Gastroesophageal sphincter (tissue), 4 donors: Measurements from ENCODE around the gene CADPS2. TPM values are rescaled to one million over a fixed set of nuclear protein-coding genes. Genes with fewer than 3 reads are reported as not detected.

Experiments used
- ATAC-seq: fragments of 150-250 bp; one replicate; pipeline ENCODE4 v1.9.1; 2016; ENCODE audit warnings: mild to moderate bottlenecking, moderate library complexity
- H3K27ac ChIP-seq, 4 donors: fragments of 200-600 bp; sonication (generic) in 3 of 4; 1 replicate in 3 of 4; 2 replicates in 1 of 4; pipeline ENCODE4 v1.5.1; 2016 to 2019
- H3K27me3 ChIP-seq: fragments of 200-600 bp; sonication (generic); one replicate; pipeline ENCODE4 v1.5.1; 2019
- H3K36me3 ChIP-seq, 2 donors: fragments of 200-600 bp; sonication (generic); one replicate each; pipeline ENCODE4 v1.5.1; 2019; ENCODE audit warnings: control low read depth in 1 of 2
- H3K4me1 ChIP-seq, 3 donors: fragments of 200-600 bp; sonication (generic); 1 replicate in 2 of 3; 2 replicates in 1 of 3; pipeline ENCODE4 v1.5.1; 2016 to 2019; ENCODE audit warnings: control low read depth in 2 of 3
- H3K4me3 ChIP-seq, 2 donors: fragments of 200-600 bp; sonication (generic); one replicate each; pipeline ENCODE4 v1.5.1; 2019; ENCODE audit warnings: mild to moderate bottlenecking in 1 of 2, moderate library complexity in 1 of 2
- H3K9me3 ChIP-seq, 3 donors: fragments of 200-600 bp; sonication (generic); one replicate each; pipeline ENCODE4 v1.5.1; 2017 to 2019; ENCODE audit warnings: control low read depth in 2 of 3
- EP300 ChIP-seq: sonication (generic); formaldehyde crosslinking; IDR thresholded peaks from one replicate; pipeline ENCODE4 v1.6.1; 2017; ENCODE audit warnings: antibody characterized with exemption, mild to moderate bottlenecking
- POLR2A ChIP-seq, 2 donors: fragments of 450-650 bp; IDR thresholded peaks; one replicate each; pipeline ENCODE4 v1.6.1; 2017; ENCODE audit warnings: antibody characterized with exemption in 2 of 2, mild to moderate bottlenecking in 2 of 2, moderate library complexity in 1 of 2
- POLR2AphosphoS5 ChIP-seq: sonication (generic); formaldehyde crosslinking; IDR thresholded peaks from one replicate; pipeline ENCODE4 v1.6.1; 2017; ENCODE audit warnings: antibody characterized with exemption
- WGBS, 2 donors: methylation state at CpG; one replicate each; pipeline ENCODE4 v1.1.5; 2018; ENCODE audit warnings: low coverage in 1 of 2; 5-methylcytosine and 5-hydroxymethylcytosine counted together
- total RNA-seq, 4 donors: library from RNA; depleted of rRNA; stranded (reverse); fragments of >200 nt; gene quantifications; one replicate each; pipeline ENCODE4 v1.1.0, GENCODE V29; 2016
- TF ChIP-seq, protein P1 (sequence below), 4 experiments: fragments of 200-600 bp in 2 of 4; fragments of 450-650 bp in 2 of 4; sonication (generic) in 1 of 4; IDR thresholded peaks; one replicate each; pipeline ENCODE4 v1.5.1; 2017 to 2019; ENCODE audit warnings: antibody characterized with exemption in 4 of 4, mild to moderate bottlenecking in 2 of 4, moderate library complexity in 2 of 4

CADPS2 gene
- total RNA-seq, 4 donors from 2014 or later: 20.3 to 205 (median 138) TPM

DNA sequence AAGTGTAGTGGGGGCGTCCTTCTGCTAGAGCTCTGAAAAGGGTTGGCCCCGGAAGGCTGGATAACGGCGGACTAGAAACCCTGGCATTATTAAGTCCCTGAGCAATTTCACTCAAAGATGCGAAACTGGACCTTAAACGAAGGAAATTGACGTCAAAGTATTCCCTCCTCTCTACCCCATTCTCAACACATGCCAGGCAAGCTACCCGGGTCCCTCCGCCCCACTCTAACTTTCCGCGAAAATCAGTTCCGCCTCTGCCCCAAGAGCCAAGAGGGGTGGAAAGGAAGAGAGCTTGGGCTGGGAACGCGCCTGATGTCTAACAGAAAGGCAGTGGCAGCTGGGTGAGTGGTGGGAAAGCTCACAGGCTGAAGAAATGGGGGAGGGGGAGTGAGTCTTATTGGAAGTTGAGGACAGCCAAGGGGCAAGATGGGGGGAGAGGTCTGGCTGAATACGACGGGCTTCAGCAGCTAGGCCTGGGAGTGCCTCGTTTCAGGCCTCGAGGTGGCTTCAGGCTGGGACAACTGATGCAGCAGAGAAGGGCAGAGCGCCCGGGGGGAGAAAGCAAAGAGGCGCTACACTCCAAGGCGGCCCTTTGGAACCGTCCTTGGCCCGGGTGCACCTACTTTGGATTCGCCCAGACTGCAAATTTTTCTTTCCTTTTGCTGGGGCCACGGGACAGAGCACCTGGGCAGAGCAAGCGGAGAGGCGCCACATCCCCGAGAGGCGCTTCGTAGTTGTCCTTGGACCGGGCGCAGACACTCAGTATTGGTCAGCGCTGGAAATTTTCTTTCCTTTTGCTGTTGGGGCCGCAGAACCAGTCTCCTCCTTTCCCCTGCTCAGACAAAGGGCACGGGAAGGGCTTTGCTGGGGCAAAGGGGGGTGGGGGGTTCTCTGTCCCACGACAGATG, 579.7 kb downstream of the CADPS2 start:
- Histone ChIP-seq H3K27me3 (peaks cover 100% of the 10 kb centered on the region), H3K4me1 (peaks cover 0 to 64% (median 36%) of the 10 kb centered on the region in 3 donors), H3K27ac (no peak overlapping the region), H3K36me3 (no peaks in the 10 kb centered on the region), H3K4me3 (peak overlapping the region in 1 of 2 donors; percentile 34), H3K9me3 (no peaks in the 10 kb centered on the region)
- no peak for ATAC-seq
- WGBS, 2 donors: 15 to 18% methylated on average over 10 to 14 of the region's 37 CpGs
- TF ChIP-seq EP300 (no peak), POLR2AphosphoS5 (no peak), POLR2A (IDR thresholded peaks at IDR 0.05) (no peak)
- TF ChIP-seq, protein P1, sequence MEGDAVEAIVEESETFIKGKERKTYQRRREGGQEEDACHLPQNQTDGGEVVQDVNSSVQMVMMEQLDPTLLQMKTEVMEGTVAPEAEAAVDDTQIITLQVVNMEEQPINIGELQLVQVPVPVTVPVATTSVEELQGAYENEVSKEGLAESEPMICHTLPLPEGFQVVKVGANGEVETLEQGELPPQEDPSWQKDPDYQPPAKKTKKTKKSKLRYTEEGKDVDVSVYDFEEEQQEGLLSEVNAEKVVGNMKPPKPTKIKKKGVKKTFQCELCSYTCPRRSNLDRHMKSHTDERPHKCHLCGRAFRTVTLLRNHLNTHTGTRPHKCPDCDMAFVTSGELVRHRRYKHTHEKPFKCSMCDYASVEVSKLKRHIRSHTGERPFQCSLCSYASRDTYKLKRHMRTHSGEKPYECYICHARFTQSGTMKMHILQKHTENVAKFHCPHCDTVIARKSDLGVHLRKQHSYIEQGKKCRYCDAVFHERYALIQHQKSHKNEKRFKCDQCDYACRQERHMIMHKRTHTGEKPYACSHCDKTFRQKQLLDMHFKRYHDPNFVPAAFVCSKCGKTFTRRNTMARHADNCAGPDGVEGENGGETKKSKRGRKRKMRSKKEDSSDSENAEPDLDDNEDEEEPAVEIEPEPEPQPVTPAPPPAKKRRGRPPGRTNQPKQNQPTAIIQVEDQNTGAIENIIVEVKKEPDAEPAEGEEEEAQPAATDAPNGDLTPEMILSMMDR (IDR thresholded peaks at IDR 0.05): no peak

DNA sequence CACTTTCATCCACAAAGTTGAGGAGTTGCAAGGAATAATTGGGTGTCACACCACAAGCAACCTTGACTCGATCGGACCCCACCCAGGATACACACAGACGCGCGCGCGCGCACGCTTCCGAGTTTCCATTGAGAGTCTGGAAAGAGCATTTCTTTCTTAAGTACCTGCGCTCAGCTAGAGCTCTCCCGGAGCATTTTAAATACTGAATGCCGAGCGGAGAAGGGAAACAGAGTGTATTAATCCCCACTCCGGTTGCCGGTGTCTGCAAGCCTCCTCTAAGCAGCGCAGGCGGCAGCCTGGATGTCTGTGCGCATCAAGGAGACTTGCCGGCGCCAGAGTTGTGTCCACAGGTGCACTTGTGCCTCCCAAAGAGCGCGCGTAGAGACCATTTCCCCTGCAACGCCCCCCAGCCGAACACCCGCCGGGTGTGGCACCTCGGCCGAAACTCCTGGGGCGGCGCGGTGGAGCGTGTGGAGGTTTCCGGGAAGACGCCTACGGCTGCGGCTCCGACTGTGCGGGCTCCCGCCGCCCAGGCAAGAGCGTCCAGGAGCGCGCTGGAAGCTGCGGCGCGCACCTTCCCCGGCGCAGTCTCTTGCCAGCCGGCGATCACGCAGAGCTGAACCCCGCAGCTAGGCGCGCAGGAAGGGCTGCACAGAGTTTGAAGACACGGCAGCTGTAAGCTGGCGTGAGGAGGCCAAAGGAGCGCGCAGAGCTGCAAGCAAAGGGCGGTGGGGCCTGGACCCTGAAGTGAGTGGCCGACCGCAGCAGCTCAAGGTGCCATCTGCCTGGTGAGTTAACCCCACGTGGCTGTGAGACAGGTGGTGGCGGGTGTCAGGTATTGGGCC, 580.6 kb downstream of the CADPS2 start:
- H3K4me1 ChIP-seq: peaks cover 0 to 58% (median 35%) of the 10 kb centered on the region in 3 donors
- H3K27me3 ChIP-seq: peaks cover 100% of the 10 kb centered on the region
- no peaks in the 10 kb centered on the region for H3K36me3 ChIP-seq
- peak overlapping the region in 1 of 2 donors; percentile 34 for H3K4me3 ChIP-seq
- H3K9me3 ChIP-seq: no peaks in the 10 kb centered on the region
- WGBS, 2 donors: 0 to 8% methylated on average over 10 to 13 of the region's 65 CpGs
- TF ChIP-seq POLR2AphosphoS5: no peak
- TF ChIP-seq EP300: no peak
- TF ChIP-seq, protein P1 (IDR thresholded peaks at IDR 0.05): no peak
- no peak for TF ChIP-seq POLR2A (IDR thresholded peaks at IDR 0.05)
- H3K27ac ChIP-seq: no peak overlapping the region
- ATAC-seq: no peak

DNA sequence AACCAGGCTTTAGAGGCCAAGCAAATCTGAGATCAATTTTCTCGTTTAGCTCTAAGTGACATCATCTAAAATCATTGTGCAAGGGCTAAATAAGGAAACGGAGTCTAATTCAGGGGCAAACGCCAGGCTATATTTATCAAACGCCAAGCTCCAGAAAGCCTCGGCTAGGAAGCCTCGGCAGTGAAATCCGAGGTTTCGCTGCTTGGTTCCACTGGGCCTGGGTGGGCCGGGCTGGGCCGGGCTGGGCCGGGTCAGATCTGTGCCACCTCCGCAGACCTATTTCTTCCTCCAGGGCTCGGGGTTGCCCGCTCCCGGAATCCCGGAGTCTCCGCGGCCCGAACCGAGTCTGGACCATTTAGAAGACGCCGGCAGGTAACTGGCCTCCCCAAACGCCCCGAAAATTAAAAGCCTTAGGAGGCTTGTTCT, 581.3 kb downstream of the CADPS2 start:
- peak overlapping the region in 1 of 2 donors; percentile 34 for H3K4me3 ChIP-seq
- 0% methylated on average over 6 of the region's 24 CpGs; no CpG with 5 or more reads in 1 of the 2 donors for WGBS, 2 donors
- no peaks in the 10 kb centered on the region for H3K9me3 ChIP-seq
- H3K4me1 ChIP-seq: peaks cover 0 to 58% (median 33%) of the 10 kb centered on the region in 3 donors
- H3K36me3 ChIP-seq: no peaks in the 10 kb centered on the region
- H3K27me3 ChIP-seq: peaks cover 100% of the 10 kb centered on the region
- ATAC-seq: no peak
- TF ChIP-seq POLR2AphosphoS5 (no peak), POLR2A (IDR thresholded peaks at IDR 0.05) (no peak), EP300 (no peak)
- TF ChIP-seq, protein P1 (IDR thresholded peaks at IDR 0.05): no peak
- H3K27ac ChIP-seq: no peak overlapping the region

DNA sequence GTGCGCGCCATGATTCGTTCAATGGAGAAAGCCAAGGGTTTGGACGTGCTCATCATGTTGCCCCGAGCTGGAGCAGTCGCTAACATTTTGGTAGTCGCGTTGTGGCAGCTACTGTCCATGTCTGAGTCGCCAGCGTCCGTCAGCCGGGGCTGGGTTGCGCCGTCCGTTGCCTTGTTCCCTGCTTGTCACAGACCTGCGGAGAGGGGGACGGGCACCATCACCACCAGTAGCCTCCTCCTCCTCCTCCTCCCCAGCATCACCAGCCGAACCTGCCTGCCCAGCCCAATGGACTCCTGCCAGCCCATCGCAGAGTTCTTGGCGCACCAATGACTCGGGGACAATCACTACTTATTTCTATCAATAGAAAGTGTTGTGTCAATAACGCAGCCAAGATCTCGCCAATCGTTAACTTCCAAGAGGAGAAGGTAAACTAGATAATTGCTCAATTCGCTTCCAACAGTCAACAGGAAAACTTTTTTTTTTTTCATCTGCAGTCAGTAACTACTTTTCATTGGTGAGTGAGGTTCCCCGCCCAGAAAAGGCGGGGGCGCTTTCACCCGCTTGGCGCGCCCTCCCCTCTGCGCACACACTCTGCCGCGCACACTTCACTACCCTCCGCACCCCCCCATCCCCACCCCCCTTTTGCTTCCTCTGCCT, 581.8 kb downstream of the CADPS2 start, which contains the start of gene FEZF1:
FEZF1 (minus strand) TSS at position 432 of the 657 bp plus-strand sequence; CDS start at position 119, 313 bp downstream.
- peaks cover 0 to 58% (median 30%) of the 10 kb centered on the region in 3 donors for H3K4me1 ChIP-seq
- no peaks in the 10 kb centered on the region for H3K36me3 ChIP-seq
- 6% methylated on average over 23 to 27 of the region's 35 CpGs for WGBS, 2 donors
- ATAC-seq: no peak
- TF ChIP-seq POLR2A (IDR thresholded peaks at IDR 0.05) (no peak), EP300 (no peak), POLR2AphosphoS5 (no peak)
- TF ChIP-seq, protein P1 (IDR thresholded peaks at IDR 0.05): no peak
- H3K27me3 ChIP-seq: peaks cover 100% of the 10 kb centered on the region
- no peaks in the 10 kb centered on the region for H3K9me3 ChIP-seq
- H3K4me3 ChIP-seq: peak within 1 kb of the TSS in 1 of 2 donors; percentile 34
- no peak within 1 kb of the TSS for H3K27ac ChIP-seq
